Suprapubic skin (tissue), 4 donors: ENCODE data around the gene HDGFL2.

Experiments
- CTCF ChIP-seq, 2 donors: fragments of 200-600 bp in 1 of 2; fragments of 450-650 bp in 1 of 2; sonication (generic) in 1 of 2; IDR thresholded peaks; one replicate each; pipeline ENCODE4 v1.5.1; 2016 to 2019; ENCODE audit warnings: antibody characterized with exemption in 2 of 2, mild to moderate bottlenecking in 1 of 2, moderate library complexity in 1 of 2
- POLR2A ChIP-seq, 2 donors: fragments of 450-650 bp; IDR thresholded peaks; one replicate each; pipeline ENCODE4 v1.6.1; 2017; ENCODE audit warnings: antibody characterized with exemption in 2 of 2, mild to moderate bottlenecking in 2 of 2, moderate library complexity in 2 of 2
- POLR2AphosphoS5 ChIP-seq, 3 donors: sonication (generic); formaldehyde crosslinking; IDR thresholded peaks; one replicate each; pipeline ENCODE4 v1.6.1; 2017; ENCODE audit warnings: antibody characterized with exemption in 3 of 3

GRCh38 chr19:4448147-4448985, 23.7 kb upstream of the HDGFL2 start:
- TF ChIP-seq CTCF (IDR thresholded peaks at IDR 0.05), result no peak
- TF ChIP-seq POLR2A (IDR thresholded peaks at IDR 0.05), result no peak
- no peak for TF ChIP-seq POLR2AphosphoS5 (IDR thresholded peaks at IDR 0.05)
